ENCODE measurements around the gene CFAP43. TPM values are rescaled to one million over a fixed set of nuclear protein-coding genes. Genes with fewer than 3 reads are reported as not detected.
A peak's percentile ranks its signal among the peaks of the same experiment; 100 is the strongest.

Gene CFAP43
- total and polyA plus RNA-seq, 7 donors = 0.04 to 0.44 (median 0.11) TPM; not detected in 4

GRCh38 chr10:104240078-104240477, 7.9 kb upstream of the CFAP43 start:
- 67 to 76% (median 73%) methylated on average over 2 of the region's 2 CpGs for WGBS, 3 donors
- no peak for ATAC-seq
- TF ChIP-seq CTCF (IDR thresholded peaks at IDR 0.05) = no peak
- no peaks in the 10 kb centered on the region for H3K36me3 ChIP-seq (ENCODE audit: insufficient read depth in 1 of 2, low read depth in 1 of 2)
- intact Hi-C loops (cut with DNase I) = no loop called here
- H3K27me3 ChIP-seq (ENCODE audit: insufficient read depth in 3 of 3, low read length in 2 of 3) = no peaks in the 10 kb centered on the region
- H3K9me3 ChIP-seq = no peaks in the 10 kb centered on the region
- H3K4me1 ChIP-seq = no peaks in the 10 kb centered on the region
- no peak overlapping the region for H3K27ac ChIP-seq
- DNase-seq = no peak
- no peak overlapping the region for H3K4me3 ChIP-seq

GRCh38 chr10:104235801-104236200, 3.6 kb upstream of the CFAP43 start:
- no peak overlapping the region for H3K27ac ChIP-seq
- no peaks in the 10 kb centered on the region for H3K27me3 ChIP-seq (ENCODE audit: insufficient read depth in 3 of 3, low read length in 2 of 3)
- intact Hi-C loops (cut with DNase I) = no loop called here
- no peaks in the 10 kb centered on the region for H3K9me3 ChIP-seq
- 70 to 75% (median 72%) methylated on average over 3 of the region's 3 CpGs for WGBS, 3 donors
- DNase-seq (no peak), ATAC-seq (no peak)
- H3K4me1 ChIP-seq = peaks cover 7% of the 10 kb centered on the region
- no peak for TF ChIP-seq CTCF (IDR thresholded peaks at IDR 0.05)
- no peaks in the 10 kb centered on the region for H3K36me3 ChIP-seq (ENCODE audit: insufficient read depth in 1 of 2, low read depth in 1 of 2)
- no peak overlapping the region for H3K4me3 ChIP-seq

GRCh38 chr10:104234934-104235333, 2.8 kb upstream of the CFAP43 start:
- no peaks in the 10 kb centered on the region for H3K9me3 ChIP-seq
- no peak overlapping the region for H3K4me3 ChIP-seq
- intact Hi-C loops (cut with DNase I) = no loop called here
- no peaks in the 10 kb centered on the region for H3K27me3 ChIP-seq (ENCODE audit: insufficient read depth in 3 of 3, low read length in 2 of 3)
- TF ChIP-seq CTCF (IDR thresholded peaks at IDR 0.05) = no peak
- no peaks in the 10 kb centered on the region for H3K36me3 ChIP-seq (ENCODE audit: insufficient read depth in 1 of 2, low read depth in 1 of 2)
- ATAC-seq (no peak), DNase-seq (no peak)
- H3K4me1 ChIP-seq = peaks cover 7% of the 10 kb centered on the region
- WGBS, 3 donors = 74 to 77% (median 76%) methylated on average over 1 of the region's 1 CpG
- no peak overlapping the region for H3K27ac ChIP-seq

- H3K9me3 ChIP-seq = no peaks in the 10 kb centered on the region
- ATAC-seq (no peak), DNase-seq (no peak)
- H3K4me1 ChIP-seq = peaks cover 7% of the 10 kb centered on the region
- no peaks in the 10 kb centered on the region for H3K36me3 ChIP-seq (ENCODE audit: insufficient read depth in 1 of 2, low read depth in 1 of 2)
- H3K27me3 ChIP-seq (ENCODE audit: insufficient read depth in 3 of 3, low read length in 2 of 3) = no peaks in the 10 kb centered on the region
- intact Hi-C loops (cut with DNase I) = no loop called here
- H3K27ac ChIP-seq = no peak overlapping the region
- 75 to 78% (median 75%) methylated on average over 1 of the region's 1 CpG for WGBS, 3 donors
- H3K4me3 ChIP-seq = no peak overlapping the region
- no peak for TF ChIP-seq CTCF (IDR thresholded peaks at IDR 0.05)
These were observed 1.7 kb upstream of the CFAP43 start for GRCh38 chr10:104233817-104234216.

- TF ChIP-seq CTCF (IDR thresholded peaks at IDR 0.05) = no peak
- ATAC-seq (peak; percentile 17 to 49 (median 31)), DNase-seq (no peak)
- intact Hi-C loops (cut with DNase I) = loop anchor here in 1 of 2 donors (1.0 kb wide), 1 partner anchor 22 kb away; the partner anchor contains the start of gene GSTO1
- Histone ChIP-seq H3K27me3 (ENCODE audit: insufficient read depth in 3 of 3, low read length in 2 of 3) (no peaks in the 10 kb centered on the region), H3K4me3 (peak overlapping the region; percentile 92), H3K4me1 (peaks cover 7% of the 10 kb centered on the region), H3K9me3 (no peaks in the 10 kb centered on the region), H3K36me3 (ENCODE audit: insufficient read depth in 1 of 2, low read depth in 1 of 2) (no peaks in the 10 kb centered on the region), H3K27ac (no peak overlapping the region)
- 14 to 16% (median 15%) methylated on average over 20 of the region's 20 CpGs for WGBS, 3 donors
These were observed 494 bp upstream of the CFAP43 start for GRCh38 chr10:104232613-104233102.

All from psoas muscle (tissue), 8 donors.